Stimulated activated CD8-positive, alpha-beta memory T cell treated with anti-CD3 and anti-CD28 coated beads, Interleukin-4, amount 100 ng/mL, for 24 hours (primary cell): ENCODE data around the gene ZNF200.
"Not testable (repeated sequence)": the region's sequence is repeated elsewhere in the genome, so short reads cannot be mapped to it uniquely, and the experiment has no call there.

Experiments
- DNase-seq: peaks from one replicate; pipeline ENCODE4 v3.0.0-alpha.2; 2020; ENCODE audit warnings: low read depth

Gene ZNF200

DNA sequence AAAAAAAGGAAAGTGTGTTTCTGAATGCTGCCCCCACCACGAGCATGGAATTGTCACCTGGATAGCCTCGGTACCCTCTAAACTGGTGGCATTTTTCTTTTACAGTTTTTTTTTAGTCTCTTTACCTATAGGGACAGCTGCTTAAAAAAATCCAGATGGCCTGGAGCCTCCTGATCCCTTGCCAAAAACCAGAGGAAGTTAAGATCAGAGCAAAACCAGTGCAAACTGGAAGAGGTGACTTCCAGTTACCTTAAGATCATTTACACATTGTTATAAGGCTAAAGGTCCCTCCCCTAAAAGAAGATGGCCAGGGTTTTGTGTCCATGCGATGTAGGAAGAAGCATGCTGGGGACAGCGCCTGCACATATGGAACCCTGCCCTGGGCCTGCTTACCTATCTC lies 18.0 kb upstream of the ZNF200 start:
- no peak for DNase-seq

DNA sequence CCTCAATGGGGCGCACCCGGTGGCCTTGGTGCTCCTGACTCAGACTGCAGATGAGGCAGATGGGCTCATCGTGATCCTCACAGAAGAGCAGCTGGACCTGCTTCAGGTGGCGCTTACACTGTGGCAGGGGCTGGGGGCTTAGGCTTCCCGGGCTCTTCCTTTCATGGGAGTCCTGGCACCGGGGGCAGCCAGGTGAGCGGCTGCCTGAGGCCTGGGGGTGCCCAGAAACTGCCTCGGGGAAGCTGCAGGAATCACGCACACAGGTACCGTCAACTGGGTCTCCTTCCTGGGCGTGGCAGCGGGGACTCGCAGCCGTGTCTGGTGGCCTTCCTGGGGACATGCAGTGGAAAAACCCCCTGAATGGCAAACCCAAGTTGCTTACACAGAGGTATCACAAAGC lies 14.5 kb upstream of the ZNF200 start:
- no peak for DNase-seq

DNA sequence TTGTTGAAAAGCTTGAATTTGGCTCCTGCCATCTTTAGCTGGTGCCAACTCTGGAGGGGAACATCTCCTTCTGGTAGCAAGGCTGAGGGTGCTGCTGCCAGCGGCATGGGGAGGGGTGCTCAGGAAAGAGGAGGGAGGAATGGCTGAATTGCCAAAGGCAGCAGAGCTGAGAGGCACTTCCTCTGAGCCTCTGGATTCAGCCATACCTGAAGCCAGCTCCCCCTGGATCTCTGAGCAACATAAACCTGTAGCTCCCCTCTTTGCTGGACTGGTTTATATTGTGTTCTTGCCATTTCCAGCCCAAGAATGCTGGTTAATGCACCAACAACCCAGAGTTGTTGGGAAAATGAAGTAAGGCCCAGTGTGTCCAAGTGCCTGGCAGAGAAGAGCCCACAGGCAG lies 14.1 kb upstream of the ZNF200 start:
- no peak for DNase-seq

DNA sequence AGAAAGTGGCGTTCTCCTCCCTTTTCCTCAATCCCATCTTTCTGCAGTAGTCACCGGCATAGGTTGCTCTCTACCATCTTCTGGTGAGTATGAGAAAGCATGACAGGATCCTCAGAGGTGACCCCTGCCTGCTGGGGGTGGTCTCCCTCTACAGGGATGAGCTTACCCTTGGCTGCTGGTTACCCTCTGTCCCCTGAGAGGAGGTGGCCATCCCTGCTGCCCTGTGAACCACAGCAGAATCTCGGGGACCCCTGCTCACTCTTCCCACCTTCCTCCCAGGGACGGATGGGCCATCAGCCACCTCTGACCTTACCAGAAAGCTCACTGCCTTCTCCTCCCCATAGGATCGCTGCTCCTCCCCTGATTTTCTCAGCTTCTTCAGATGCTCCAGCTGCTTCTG lies 13.6 kb upstream of the ZNF200 start:
- DNase-seq, result no peak

DNA sequence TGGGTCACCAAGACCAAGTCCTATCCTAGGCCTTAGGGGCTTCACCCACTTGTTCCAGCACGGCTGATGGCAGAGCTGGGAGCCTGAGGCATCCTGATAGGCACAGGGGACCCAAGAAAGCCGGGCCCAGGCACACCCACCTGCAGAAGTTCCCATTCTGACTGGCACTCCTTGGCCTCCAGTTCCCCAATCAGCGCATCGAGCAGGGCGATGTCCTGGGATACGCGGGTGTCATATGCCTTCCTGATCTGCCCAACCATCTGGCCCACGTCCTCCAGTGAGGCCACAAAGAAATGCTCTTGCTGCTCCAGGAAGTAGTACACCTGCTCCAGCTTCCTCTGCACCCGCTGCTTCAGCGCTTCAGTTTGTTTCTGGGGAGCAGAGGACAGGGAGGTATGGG lies 11.9 kb upstream of the ZNF200 start:
- DNase-seq, result no peak

DNA sequence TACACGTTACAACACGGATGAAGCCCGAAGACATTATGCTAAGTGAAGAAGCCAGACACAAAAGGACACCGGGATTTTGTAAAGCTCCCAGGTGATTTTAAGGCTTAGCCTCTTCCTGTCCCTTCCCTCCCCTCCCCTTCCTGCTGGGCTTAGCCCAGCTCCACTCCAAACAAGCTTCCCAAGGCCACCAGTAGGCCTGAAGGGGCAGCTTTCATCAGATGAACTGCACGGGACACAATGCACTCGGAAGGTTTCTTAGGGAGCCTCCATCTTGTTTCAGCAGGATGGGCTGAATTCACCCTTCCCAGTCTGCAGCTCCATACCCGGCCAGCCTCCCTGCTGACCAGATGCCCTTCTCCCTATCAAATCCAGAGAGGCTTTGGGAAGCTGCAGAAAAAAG lies 11.0 kb upstream of the ZNF200 start:
- DNase-seq, result no peak

DNA sequence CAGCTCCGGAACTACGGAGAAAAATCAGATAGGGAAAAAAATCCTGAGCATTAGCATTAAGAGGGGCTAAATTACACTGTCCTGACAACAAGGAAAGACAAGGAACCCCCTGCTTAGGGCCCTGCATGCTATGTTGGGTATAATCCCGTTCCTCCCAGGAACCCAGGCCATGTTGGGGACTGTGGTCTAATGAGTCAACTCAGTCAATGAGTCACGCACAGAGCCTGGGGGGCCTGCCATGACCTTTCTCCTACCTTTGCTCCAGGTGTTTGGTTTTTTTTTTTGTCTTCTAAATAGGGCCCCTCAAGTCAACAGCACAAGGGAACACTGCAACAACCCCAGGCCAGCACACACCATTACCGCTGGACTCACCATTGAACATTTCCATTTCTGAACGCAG lies 8.9 kb upstream of the ZNF200 start:
- no peak for DNase-seq

DNA sequence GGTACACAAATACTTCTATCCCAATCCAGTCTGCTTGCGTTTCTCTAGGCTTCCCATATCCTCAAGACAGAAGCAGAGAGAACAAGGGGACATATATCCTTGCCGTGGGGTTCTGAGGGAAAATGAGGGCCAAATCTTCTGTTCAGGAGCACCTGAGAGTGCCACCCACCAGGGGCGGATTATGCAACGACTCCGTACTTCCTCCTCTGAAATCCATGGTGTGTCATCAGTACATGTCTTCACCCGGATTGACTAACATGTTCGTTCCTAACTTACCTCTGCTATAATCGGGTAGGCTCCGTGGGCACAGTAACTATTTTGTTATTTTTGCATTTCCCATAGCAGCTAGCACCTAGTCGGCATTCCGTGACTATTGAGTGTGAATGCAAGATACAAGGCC lies 7.8 kb upstream of the ZNF200 start:
- no peak for DNase-seq

DNA sequence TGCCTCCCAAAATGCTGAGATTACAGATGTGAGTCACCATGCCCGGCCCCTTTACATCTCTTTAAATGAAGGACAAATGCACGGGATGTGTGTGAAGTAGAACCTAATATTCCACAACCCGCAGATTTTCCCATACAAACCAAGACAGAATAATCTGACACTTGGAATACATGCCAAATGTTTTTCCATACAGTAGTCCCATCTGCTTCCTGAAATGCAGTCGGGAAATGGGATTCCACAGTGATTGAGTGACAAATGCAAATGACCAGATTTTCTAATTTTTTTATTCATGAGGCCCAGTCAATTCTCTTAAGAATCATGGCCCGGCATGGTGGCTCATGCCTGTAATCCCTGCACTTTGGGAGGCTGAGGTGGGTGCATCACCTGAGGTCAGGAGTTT lies 6.8 kb upstream of the ZNF200 start:
- no peak for DNase-seq

DNA sequence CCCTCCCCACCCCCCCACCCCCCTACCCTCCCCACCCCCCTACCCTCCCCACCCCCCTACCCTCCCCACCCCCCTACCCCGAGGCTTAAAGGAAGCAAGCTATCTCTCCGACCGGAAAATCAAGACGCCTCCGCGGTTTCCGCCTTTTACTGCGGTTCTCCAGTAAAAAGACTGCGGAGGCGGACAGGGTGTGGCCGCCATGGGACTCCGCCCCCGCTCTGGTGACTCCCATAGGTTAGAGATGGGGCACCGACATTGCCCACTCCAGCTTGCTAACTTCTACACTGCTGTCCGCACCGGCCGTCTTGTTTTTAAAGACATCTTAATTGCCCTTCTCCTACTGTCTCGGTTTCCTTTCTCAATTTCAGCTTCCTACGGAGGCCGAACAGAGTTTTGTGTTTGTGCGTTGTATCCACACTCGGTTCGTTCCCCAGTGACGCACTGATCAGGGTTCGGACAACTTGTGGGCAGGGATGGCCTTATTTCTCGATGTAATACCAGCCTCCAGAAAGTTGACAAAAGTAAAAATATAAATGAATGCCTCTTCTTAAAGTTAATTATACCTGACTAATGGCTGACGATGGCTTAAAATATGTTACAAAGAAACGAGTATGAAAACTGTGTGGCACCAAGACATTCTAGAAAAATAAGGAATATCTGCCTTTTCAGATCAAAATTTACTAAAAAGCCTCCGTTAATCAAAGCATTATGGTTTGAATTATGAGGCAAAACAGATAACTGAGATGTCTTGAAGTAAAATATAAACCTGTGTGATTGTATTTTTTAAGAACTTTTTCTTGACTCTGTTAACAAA lies 1.1 kb upstream of the ZNF200 start:
- peak; percentile 18 for DNase-seq

DNA sequence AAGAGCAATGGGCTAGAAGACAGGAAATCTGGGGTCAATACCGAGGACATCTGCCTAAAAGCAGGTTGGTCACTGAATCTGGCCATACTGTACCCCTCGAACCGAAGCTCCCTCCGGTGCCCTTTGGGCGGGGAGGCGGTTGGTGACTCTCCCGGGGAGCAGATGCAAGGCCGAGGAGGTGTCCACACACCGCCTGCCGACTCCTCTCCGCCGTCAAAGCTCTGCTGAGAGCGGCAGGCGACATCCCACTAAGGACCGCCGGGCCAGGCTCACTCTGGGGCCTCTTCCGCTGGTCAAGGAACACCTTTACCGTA lies 458 bp downstream of the ZNF200 start:
- no peak for DNase-seq

DNA sequence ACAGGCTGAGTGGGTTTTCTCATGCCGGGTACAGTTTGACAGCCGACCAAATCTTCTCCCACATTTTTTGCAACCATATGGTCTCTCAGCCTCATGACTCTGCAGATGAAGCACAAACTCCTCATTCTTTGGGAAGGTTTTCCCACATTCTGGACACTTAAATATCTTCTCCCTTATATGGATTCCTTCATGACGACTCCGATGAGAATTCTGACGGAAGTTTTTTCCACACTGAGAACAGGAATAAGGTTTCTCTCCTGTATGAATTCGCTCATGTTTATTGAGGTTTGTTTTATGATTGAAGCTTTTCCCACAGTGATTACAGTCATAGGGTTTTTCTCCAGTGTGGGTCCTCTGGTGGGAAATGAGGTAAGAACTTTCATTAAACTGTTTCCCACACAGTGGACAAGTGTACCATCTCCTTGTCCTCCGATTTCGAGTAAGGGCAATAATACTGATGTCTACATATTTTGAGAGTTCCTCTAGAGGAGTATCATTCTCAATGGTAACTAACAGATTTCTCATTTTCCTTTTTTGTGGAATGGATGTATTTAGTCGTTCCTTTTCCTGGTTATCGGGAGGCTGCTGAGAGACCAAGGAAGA lies 10.9 kb downstream of the ZNF200 start:
- no peak for DNase-seq

DNA sequence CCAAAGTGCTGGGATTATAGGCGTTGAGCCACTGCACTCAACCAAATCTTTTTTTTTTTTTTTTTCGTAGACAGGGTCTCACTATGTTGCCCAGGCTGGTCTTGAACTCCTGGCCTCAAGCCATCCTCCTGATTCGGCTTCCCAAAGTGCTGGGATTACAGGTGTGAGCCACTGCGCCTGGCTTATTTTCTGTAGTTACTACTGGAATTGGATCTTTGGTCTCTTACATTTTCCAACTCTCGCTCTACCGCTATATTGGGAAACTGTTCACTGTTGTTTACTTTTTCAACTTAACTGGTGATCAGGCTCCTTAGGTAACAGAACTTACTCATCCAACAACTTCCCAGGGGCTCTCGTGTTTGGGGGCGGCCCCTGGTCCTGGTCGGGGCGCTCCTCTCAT lies 14.1 kb downstream of the ZNF200 start:
- DNase-seq, result no peak

DNA sequence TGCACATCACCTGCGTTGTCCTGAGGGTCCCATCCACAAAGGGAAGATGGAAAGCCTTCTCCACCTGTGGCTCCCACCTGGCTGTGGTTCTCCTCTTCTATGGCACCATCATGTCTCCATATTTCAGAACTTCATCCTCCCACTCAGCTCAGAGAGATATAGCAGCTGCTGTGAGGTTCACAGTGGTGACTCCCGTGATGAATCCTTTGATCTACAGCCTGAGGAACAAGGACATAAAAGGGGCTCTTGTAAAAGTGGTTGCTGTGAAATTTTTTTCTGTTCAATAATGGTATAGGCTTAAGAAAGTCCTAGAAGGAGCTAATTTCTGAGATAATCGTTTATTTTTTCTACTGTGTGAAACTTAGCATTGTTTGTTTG lies 18.7 kb downstream of the ZNF200 start:
- no peak for DNase-seq

DNA sequence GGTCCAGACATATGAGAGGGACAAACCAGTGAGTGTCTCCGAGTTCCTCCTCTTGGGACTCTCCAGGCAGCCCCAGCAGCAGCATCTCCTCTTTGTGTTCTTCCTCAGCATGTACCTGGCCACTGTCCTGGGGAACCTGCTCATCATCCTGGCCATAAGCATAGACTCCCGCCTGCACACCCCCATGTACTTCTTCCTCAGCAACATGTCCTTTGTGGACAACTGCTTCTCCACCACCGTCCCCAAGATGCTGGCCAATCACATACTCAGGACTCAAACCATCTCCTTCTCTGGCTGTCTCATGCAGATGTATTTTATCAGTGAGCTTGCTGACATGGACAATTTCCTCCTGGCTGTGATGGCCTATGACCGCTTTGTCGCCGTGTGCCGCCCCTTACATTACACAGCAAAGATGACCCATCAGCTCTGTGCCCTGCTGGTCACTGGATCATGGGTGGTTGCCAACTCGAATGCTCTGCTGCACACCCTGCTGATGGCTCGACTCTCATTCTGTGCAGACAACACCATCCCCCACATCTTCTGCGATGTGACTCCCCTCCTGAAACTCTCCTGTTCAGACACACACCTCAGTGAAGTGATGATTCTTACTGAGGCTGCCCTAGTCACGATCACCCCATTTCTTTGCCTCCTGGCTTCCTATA lies 19.2 kb downstream of the ZNF200 start:
- DNase-seq, result no peak

DNA sequence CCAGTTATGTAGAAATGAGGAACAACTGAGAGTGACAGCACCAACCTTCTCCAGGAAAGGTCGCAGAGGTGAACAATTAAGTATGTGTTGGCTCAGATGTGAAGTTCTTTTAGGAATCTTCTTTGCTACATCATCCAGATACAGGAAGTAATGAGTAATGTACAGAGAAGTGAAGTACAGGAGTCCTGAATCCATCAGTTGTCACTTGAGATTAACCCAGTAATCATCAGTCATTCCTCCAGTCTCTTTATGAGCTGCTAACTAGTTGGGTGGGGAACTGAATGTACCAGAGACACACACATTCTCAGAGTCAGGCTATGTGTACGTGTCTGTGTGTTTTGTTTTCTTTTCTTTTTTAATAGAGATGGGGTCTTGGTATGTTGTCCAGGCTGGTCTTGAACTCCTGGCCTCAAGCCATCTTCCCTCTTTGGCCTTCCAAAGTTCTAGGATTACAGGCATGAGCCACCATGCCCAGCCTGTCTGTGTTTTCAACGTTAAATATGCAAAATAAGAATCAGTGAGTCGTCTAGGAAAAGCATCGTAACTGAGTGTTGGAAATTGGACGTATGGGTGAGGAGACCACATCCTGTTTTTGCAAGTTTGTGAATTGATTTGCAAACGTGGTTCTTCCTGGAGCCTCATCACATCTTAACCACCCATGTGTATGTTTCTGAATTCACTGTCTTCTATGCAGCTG lies 19.9 kb downstream of the ZNF200 start:
- no peak for DNase-seq

DNA sequence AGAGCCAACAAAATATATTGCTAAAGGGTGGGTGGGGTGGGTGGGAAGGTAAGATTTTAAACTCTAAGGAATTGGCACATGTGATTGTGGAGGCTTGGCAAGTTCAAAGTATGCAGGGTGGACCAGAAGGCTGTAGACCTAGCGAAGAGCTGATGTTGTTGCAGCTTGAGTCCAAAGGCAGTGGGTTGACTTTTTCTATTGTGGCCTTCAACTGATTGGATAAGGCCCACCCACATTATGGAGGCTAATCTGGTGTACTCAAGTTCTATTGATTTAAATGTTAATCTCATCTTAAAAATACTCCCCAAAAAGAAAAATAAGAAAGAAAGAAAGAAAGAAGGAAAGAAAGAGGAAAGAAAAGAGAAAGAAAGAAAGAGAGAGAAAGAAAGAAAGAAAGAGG lies 22.4 kb downstream of the ZNF200 start:
- no peak for DNase-seq

DNA sequence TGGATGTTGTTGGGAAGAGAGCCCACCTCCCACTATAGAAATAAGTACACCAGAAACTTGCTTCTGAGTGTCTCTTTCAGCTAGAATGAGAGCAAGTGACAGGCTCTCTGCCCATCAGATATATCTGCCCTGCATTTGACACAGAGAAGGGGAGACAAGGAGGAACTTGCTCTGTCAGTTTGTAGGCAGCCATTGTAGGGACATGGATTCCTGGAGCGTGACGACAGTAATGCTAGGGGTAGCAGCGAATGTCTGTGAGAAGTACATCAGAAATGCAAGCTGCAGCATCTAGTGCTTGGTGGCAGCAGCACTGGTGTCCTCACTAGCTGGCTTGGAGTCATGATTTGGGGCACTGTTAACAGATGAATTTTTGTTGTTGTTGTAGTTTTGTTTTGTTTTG lies 23.0 kb downstream of the ZNF200 start:
- DNase-seq, result no peak

DNA sequence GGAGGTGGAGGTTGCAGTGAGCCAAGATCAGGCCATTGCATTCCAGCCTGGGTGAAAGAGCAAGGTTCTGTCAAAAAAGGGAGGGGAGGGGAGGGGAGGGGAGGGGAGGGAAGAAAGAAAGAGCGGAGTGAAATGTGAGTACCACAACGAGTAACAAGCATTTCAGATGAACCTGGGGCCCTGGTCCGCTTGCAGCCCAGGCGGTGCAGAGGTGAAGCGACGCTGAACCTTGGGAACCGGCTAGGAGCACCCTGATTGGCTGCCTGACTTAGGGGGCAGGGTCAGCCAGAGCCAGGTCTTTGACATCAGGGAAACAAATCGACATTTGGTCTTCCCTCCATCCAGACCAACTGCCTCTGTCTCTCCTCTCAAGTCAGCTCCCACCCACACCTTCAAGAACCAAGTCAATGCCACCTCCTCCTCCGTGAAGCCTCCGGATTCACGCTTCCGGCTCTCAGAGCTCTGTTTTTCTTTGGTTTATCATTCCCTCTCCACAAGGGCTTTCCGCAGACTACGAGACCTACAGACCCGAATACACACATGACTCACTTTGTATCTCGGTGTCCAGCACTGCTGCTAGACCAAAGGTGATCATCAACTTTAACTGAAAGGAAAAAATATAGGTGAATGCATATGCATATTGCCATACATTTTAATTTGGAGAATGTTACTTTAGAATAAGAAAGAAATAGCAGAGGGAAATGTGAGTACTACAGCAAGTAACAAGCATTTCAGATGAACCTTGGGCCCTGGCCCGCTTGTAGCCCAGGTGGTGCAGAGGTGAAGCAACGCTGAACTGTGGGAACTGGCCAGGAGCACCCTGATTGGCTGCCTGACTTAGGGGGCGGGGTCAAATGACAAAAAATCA lies 27.6 kb downstream of the ZNF200 start:
- DNase-seq, result no peak

DNA sequence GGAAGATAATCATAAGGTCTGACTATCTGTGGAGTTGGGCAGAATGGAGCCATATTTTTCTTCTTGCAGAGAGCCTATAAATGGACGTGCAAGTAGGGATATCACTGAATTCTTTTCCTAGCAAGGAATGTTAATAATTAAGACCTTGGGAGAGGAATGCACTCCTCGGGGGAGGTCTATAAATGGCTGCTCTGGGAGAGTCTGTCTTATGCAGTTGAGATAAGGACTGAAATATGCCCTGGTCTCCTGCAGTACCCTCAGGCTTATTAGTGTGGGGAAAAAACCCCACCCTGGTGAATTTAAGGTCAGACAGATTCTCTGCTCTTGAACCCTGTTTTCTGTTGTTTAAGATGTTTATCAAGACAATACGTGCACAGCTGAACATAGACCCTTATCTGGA lies 29.0 kb downstream of the ZNF200 start:
- not testable (repeated sequence) for DNase-seq

DNA sequence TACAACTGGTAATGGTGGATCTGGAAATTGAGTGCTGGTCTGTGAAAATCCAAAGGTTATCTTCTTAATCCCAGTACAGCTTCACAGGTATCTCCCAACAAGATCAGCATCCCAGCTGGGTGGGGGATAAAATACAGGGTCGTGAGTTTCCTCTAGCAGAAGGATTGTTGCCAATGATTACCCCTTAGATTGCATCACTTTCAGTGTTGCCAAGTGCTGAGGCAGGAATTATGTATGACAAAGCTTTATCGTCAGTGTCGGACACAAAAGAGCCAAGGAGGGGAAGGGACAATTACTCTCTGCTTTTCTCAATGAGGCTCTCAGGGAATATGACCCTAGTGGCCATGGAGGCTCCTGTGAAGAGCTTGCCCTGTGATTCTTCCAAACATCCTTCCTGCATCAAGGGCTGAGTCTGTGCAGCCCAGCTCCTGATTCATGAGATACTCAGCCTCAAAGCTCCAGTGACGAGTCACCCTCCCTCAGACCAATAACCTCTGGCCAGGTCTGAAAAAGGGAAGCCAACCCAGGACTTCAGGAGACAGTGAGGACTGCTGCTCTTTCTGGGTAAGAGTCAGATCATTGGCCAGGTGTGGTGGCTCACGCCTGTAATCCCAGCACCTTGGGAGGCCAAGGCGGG lies 31.9 kb downstream of the ZNF200 start:
- no peak for DNase-seq
